ENCODE measurements around the gene BBX.
A peak's percentile ranks its signal among the peaks of the same experiment; 100 is the strongest.
"Not testable (repeated sequence)": the region's sequence is repeated elsewhere in the genome, so short reads cannot be mapped to it uniquely, and the experiment has no call there.

Gene BBX

DNA sequence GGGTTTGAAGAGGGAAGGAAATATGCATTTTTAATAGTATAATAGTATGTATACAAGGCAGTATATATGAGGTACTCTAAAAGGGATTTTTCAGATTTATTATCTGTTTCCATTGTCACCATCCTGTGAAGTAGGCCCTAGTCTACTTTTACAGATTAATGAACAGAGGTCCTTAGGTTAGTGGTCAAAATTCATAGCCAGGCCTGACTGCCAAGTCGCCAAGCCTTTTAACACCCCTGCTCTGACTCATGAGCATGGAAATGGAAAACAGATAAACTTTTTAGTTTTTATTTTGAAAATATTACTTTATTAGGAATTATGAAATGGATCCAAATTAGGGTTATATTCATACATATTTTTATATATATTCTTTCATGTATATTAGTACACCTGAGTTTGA, 146.9 kb downstream of the BBX start:
- intact Hi-C loops (cut with DNase I), result no loop called here
- no peak for DNase-seq

DNA sequence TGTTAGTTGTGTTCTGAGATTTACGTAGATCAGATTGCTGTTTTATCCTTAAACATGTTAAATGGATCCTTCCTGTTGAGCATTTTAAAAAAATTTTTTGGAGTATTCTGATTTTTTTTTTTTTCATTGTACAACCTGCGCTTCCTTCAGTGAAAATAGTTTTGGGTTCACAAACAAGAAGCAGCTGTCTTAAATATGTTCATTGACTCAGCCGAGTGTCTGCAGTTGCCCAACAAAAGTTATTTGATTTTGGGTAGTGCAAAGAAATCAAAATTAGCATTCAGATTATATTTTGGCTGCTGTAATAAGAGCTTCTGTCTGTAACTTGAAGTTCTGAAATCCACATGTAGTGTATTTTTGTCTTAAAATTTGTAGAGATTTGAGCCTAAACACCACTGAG, 148.2 kb downstream of the BBX start:
- DNase-seq, result no peak
- intact Hi-C loops (cut with DNase I), result no loop called here

DNA sequence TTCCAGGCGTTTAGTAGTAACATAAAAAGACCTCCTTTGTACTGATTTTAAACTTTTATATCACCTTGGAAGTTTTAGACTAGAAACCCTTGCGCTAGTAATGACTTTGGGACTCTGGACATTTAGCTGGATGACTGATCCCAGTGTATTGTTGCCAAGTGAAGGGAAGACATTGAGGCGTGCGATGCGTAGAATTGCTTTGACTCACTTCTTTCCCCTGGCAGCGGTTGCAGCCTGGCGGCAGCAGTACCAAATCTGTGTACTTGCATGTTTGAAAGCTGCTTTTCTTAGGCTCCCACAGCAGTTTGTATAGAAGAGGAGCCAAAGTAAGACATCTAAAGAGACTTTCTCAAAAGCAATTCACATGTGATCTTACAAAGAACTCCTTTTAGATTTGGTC, 151.6 kb downstream of the BBX start:
- intact Hi-C loops (cut with DNase I), result no loop called here
- peak in 33 of 42 donors; percentile 14 to 79 (median 44) for DNase-seq

DNA sequence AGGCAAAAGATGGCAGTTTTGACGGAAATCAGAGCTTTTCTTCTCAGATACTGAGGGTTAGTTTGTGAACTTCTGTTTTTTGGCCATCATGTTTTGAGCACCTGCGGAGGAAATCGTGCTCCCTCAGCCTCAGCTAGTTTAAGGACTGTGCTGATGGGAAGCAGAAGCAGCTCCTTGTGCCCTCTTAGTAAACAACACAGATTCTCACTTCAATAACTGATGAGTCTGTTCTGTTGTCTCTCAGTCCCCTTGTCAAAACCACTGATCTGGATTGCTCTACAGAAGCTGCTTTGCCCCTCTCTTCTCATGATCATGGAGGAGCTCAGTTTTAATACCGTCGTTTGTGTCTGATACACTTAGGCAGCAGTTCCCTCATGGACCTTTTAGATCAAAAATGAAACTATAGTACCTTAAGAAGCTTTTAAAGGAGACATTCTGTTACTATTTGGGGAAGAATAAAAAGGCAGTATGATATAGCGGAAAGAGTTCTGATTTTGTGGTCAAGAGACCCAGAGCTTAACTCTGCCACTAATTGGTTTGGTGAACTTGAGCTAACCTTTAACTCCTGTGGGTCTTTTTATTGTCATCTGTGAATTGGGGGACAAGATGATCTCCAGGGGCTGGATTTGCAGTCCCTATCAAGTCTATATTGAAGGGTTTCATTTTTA, 152.6 kb downstream of the BBX start:
- DNase-seq, result no peak
- intact Hi-C loops (cut with DNase I), result loop anchor here (5.0 kb wide), 1 partner anchor 67 kb away; no protein-coding TSS in a partner anchor

DNA sequence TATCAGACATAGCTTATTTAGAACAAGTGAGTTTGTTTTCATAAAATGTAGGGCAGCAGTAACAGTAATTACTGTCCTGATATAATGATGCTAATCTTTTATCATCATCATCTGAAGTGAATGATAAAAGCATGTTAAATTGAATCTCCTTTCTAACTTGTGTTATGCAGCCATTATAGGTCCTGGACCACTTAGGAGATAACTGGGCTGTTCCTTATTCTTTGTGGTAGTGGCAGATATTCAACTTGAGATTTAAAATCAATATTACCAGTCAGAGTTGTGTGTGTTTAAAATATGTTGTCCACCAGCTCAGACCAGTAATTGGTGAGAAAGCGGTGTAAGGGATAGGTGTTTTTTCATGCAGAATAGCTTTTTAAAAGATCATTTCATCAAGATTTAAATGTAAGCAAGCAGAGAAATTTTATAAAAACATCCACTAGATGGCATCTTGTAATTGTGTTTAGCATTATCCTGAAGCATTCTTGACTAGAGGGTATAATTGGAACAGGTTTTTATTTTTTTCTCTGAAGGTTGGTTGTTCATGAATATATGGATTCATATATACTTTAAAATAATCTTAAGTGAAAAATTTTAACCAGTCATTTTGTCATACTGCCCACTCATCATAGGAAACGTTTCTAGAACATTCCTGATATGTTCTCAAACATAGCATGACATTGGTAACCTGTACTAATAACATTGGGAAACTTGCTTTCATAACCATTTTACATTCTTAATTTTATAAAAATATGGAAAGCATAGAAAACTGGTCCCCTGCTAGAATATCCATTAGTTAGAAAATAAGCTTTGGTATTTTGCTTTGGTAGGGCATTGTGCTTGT, 153.9 kb downstream of the BBX start:
- no peak for DNase-seq
- intact Hi-C loops (cut with DNase I), result loop anchor here (5.0 kb wide), 1 partner anchor 66 kb away; no protein-coding TSS in a partner anchor

DNA sequence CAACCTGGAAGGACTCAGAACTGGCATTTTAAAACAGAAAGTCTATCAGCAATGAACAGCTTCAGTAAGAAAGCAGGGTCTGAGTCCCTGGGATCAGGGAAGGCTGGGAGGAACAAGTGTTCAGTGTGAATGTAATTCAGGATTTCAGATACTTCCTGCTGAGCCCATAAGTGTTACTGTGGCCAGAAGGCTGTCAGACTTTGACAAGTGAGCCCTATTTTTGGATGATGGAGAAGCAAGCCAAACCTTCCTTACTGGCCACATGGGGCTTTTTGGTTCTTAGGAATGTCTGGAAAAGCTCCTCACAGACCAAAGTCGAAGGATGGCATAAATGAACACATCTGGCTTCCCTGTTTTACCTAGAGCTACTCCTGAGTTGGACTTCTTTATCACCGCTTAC, 157.2 kb downstream of the BBX start:
- no peak for DNase-seq
- intact Hi-C loops (cut with DNase I), result loop anchor here (5.0 kb wide), 1 partner anchor 62 kb away; no protein-coding TSS in a partner anchor

DNA sequence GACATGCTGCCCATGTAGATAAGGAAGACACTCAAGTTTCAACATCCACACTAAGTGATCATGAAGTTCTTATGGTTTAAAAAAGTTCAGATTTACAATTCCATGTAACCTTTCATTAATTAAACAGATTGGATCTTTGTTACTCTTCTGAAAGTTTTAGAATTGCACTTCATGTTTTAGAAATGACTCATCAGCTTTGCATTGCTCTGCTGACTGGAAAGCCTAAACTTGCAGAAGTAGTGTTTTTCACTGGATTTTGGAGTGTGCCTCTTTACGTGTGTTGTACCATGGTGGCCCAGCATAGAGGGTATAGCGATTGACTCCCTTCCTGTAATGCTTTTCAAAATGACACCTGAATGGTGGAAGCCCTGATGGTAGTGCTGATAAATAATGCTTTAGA, 157.9 kb downstream of the BBX start:
- DNase-seq, result no peak
- intact Hi-C loops (cut with DNase I), result no loop called here

DNA sequence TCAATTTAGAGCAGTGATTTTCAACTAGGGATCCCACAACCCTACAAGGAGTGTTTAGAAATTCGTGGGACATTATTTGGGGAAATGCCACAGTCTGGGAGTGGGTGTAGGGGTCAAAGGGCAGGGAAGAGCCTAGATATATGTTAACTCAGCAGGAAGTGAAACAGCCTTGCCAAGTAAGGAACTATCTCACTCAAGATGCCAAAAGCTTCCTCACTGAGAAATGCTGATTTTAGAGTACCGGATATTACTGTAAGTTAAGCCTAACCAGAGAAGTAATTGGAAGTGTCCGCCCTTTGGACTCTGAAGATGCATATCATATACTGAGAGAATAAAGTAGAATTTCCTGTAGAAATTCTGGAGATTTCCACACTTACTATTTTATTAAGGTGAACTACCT, 158.6 kb downstream of the BBX start:
- intact Hi-C loops (cut with DNase I), result no loop called here
- no peak for DNase-seq

DNA sequence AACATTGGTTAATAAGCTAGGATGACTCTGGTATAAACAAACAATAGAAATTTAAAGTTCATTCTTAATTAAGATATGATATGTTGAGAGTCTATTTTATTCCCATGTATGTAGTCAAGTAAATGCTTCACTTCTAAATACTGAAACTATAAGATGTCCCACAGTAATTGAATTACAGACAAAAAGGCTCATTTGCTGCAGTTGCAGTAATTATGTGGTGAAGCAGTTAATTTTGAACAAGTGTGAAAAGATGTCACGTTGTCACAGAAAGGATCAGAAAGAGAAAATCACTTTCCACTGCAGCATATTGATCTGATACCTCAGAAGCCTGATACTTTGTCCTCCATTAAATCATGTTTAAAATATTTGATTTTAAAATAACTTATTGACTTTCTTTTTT, 159.8 kb downstream of the BBX start:
- intact Hi-C loops (cut with DNase I), result no loop called here
- no peak for DNase-seq

DNA sequence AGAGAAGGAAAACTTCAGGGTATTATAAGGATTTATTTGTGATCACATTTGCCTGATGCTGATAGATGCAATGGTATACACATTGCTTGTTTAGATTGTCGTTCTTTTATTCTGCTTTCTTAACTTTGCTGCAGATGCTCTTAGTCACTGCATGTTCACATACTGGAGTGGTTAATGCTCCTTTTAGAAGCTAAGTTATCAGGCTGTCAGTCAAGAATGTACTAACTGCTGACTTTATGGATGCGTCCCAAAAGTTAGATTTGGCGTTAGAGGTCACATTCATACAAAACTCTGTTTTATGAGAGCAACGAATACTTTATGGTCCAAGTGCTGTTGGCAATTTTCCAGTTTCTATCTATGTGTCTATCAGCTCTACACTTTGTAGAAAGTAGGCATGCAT, 160.7 kb downstream of the BBX start:
- intact Hi-C loops (cut with DNase I), result no loop called here
- no peak for DNase-seq

DNA sequence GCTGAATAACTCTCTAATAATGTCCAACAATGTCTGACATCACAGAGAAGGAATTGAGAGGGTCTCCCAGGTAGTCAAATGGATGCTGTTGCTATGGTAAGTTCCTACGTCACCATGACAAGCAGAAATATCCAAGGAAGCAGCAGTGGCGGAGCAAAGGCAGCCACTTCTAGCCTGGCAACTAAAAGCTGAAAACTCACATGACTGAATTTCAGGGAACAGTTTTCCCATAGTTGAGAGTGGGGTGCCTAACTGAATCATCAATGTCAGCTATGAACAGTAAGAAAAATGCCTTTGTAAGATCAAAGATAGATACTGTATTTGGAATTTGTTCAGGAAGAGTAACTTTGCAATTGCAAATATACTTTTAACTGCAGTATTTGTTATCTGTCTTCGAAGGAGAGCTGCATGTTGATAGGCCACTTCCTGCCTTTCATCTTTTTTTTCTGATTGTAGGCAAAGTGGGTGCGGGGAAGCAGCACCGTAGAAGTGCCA, 161.7 kb downstream of the BBX start:
- no peak for DNase-seq

DNA sequence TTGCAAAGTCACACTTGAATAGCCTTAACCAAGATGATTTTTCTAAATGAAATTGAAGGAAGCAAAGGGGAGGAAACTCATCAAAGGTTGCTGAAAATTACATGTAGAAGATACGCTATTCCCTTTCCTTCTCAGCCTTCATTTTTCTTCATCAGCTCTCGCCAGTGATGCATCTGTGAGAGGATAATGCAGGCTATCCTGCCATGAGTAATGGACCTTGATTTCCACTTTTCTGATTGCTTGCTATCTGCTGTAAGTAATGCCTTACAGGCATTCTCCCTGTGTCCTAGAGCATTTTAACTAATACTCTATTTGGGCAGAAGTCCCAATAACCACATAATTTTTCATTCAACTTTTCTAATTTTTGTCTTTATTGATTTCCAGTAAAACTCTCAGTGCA, 162.6 kb downstream of the BBX start:
- DNase-seq, result no peak
- intact Hi-C loops (cut with DNase I), result no loop called here

More for the DNA sequence above, 161.7 kb downstream of the BBX start:
- intact Hi-C loops (cut with DNase I), result no loop called here

DNA sequence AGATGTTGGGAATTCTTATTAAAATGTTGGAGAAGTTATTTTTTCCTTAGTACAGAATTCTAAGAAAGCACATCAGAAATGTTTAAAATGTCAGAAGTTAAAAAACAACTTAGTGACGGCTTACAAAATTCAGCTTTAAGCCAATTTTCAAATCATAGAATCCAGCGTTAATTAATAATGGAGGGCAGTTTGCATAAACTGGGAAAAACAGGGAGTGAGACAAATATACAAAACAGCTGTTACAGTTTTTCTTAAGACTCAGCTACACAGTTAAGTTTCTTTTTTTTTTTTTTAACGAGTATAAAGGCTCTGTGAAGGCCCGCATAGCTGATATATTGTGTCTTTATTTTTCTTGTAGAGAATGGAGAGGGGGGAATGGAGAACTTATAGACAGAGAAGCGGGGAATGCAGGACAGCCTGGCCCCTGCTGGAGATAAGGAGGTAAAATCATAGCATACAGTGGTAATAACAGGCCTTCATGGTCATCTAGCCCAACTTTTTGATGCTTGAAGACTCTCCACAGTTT, 164.4 kb downstream of the BBX start:
- intact Hi-C loops (cut with DNase I), result no loop called here
- no peak for DNase-seq

DNA sequence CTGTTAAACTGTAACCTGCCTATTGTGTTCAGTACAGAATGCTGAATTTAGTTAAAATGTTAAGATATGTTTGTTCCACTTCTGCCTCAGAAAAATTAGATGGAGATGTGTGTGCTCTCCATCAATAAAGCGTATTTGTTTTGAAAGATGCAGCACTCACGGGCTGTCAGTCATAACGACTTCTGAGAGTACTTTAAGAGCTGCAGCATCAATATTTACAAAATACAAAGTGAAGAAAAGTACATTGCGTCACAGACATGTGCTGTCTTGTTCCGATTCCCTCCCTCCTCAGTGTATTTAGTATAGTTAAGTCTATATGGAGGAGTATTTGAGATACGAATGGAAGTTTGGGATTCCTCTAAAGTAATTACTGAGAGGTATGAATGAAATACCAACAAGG, 166.6 kb downstream of the BBX start:
- intact Hi-C loops (cut with DNase I), result no loop called here

DNA sequence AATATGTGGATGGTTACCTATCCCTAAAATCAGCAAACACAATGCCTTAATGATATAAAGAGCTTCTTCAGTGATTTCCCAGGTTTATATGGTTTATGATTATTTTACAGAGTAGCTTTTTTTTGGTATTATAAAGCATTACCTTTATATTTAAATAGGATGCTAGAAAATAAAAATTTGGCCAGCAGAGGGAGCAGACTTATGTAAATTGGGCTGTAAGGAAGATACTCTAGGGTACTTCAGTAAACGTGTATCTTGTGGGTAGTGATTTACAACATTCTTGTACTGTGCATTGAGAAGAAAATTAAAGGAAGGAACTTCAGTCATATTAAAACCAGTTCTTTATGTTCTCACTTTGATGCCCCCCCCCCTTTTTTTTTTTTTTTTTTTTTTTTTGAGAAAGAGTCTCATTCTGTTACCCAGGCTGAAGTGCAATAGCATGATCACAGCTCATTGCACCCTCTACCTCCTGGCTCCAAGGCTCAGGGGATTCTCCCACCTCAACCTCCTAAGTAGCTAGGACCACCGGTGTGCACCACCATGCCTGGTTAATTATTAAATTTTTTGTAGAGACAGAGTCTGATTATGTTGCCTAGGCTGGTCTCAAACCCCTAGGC, 167.9 kb downstream of the BBX start:
- DNase-seq, result peak in 1 of 42 donors; percentile 31
- intact Hi-C loops (cut with DNase I), result no loop called here

More for the DNA sequence above, 166.6 kb downstream of the BBX start:
- DNase-seq, result no peak

DNA sequence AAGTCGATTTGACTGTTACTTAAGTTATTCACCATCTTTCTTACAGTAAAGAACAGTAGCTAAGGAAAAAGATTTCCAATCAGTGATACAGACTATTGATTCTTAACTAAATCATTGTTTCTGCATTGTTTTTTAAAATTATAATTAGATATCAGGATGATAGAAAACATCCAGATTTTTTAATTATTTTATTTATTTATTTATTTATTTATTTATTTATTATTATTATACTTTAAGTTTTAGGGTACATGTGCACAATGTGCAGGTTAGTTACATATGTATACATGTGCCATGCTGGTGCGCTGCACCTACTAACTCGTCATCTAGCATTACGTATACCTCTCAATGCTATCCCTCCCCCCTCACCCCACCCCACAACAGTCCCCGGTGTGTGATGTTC, 169.2 kb downstream of the BBX start:
- DNase-seq; intact Hi-C loops (cut with DNase I): not testable (repeated sequence)

DNA sequence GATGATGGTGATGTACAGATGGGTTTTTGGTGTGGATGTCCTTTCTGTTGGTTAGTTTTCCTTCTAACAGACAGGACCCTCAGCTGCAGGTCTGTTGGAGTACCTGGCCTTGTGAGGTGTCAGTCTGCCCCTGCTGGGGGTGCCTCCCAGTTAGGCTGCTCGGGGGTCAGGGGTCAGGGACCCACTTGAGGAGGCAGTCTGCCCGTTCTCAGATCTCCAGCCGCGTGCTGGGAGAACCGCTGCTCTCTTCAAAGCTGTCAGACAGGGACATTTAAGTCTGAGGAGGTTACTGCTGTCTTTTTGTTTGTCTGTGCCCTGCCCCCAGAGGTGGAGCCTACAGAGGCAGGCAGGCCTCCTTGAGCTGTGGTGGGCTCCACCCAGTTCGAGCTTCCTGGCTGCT, 174.6 kb downstream of the BBX start:
- intact Hi-C loops (cut with DNase I); DNase-seq: not testable (repeated sequence)

DNA sequence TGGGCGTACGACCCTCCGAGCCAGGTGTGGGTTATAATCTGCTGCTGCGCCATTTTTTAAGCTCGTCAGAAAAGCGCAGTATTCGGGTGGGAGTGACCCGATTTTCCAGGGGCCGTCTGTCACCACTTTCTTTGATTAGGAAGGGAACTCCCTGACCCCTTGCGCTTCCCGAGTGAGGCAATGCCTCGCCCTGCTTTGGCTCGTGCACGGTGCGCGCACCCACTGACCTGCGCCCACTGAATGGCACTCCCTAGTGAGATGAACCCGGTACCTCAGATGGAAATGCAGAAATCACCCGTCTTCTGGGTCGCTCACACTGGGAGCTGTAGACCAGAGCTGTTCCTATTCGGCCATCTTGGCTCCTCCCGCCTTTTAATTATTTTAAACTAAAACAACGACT, 175.1 kb downstream of the BBX start:
- intact Hi-C loops (cut with DNase I); DNase-seq: not testable (repeated sequence)

DNA sequence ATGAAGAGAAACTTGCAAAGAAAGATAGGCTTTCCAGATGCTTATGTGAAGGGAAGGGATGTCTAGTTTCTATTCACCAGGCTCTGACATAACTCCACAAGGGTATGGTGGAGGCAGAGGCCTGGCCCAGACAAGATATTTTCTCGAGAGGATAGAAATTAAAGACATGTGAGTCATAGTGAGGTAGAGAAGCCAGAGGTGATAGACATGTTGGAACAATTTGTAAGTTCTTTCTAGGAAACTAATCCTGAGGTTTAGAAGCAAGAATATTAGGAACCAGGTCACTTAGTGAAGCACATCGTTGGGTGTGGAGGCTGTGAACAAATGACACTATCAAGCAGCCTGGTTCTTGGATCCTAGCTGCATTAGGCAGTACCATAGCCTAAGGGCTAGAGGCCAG, 176.9 kb downstream of the BBX start:
- intact Hi-C loops (cut with DNase I), result no loop called here

DNA sequence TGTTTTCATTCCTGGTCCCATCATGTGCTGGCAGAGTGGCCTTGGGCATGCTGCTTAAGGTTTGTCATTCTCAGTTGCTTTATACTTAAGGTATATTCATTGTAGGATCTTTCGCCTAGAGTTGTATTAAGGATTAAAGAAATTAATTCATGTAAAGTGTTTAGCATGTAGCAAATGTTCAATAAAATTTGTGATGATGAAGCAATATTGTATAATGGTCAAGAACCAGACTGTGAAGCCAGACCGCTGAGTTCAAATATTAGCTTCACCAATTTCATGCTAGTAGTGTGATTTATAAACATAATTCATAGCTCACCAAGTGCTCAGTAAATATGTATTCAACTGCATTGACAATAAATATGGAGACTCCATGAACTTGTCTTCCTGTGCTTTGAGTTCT, 178.5 kb downstream of the BBX start:
- no peak for DNase-seq
- intact Hi-C loops (cut with DNase I), result no loop called here

More for the DNA sequence above, 176.9 kb downstream of the BBX start:
- peak in 2 of 42 donors; percentile 19 to 25 for DNase-seq

Data from head of caudate nucleus (tissue), 42 donors.